Measurements from ENCODE around the gene YKT6. TPM values are rescaled to one million over a fixed set of nuclear protein-coding genes. Genes with fewer than 3 reads are reported as not detected.

YKT6 gene
- total RNA-seq, 1 donor from 2014 or later: 82.5 TPM

DNA sequence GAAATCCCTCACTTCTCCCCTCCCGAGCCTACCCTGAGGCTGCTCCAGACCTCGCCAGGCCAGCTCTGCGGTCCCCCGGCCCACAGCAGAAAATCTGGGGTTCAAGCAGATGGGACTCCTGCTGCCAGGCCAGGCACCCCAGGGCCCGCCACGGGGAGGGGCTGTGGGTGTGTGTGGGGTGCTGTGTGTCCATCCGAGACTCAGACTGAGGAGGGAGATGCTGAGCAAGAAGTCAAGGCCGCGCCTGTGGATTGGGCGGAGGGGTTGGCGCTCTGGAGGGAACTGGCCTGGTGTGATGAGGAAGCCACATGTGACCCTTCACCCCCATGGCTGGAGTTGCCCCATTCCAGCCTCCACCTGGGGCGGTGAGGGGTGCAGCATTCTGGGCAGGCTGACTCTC, 51.1 kb downstream of the YKT6 start:
- DNase-seq (ENCODE audit: low spot score, unreplicated experiment): no peak
- Mint-ChIP-seq H3K4me1 (ENCODE audit: low read depth) (no peaks in the 10 kb centered on the region), H3K27me3 (peaks cover 3% of the 10 kb centered on the region), H3K36me3 (ENCODE audit: insufficient read depth) (no peaks in the 10 kb centered on the region), H3K27ac (no peak overlapping the region), H3K9me3 (ENCODE audit: low read depth) (no peaks in the 10 kb centered on the region), H3K4me3 (ENCODE audit: low read depth) (no peak overlapping the region)
- TF ChIP-seq CTCF (IDR thresholded peaks at IDR 0.05; ENCODE audit: unreplicated experiment): no peak

DNA sequence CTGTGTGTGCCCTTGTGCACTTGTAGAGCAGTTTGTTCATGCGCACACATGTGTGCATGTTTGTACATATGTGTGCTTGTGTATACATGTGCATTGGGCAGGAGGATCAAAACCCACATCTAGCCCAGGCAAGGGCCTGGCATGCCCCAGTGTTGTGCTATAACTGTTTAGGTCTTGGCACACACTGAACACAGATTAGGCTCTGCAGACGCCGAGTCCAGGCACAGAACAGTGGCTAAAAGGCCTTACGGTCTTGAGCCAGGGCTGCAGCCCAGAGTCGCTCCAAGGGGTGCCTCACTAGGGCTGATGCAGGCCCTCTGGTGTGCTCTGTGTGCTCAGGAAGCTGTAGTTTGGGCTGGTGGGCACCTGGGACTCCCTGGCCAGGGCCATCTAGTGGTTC, 55.7 kb downstream of the YKT6 start:
- Mint-ChIP-seq H3K27ac (no peak overlapping the region), H3K36me3 (ENCODE audit: insufficient read depth) (no peaks in the 10 kb centered on the region), H3K9me3 (ENCODE audit: low read depth) (no peaks in the 10 kb centered on the region), H3K4me3 (ENCODE audit: low read depth) (no peak overlapping the region), H3K4me1 (ENCODE audit: low read depth) (peaks cover 3% of the 10 kb centered on the region), H3K27me3 (no peaks in the 10 kb centered on the region)
- no peak for TF ChIP-seq CTCF (IDR thresholded peaks at IDR 0.05; ENCODE audit: unreplicated experiment)
- DNase-seq (ENCODE audit: low spot score, unreplicated experiment): no peak

DNA sequence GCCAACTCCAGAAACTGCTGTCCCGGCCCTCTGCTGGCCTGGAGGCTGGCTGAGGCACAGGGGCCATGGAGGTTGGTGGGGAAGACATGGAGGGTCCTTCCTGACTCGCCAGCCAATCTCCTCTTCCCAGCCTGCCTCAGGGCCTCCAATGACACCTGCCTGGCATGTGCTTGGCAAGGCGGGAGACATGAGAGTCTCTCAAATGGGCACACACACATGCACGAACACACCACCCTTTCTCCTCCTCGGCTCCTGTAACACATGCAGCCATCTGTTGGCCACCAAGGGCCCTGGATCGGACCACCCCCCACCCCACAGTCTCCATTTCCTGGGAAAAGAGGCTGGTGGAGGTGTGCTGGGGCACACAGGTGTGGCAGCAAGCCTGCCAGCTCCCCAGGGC, 56.4 kb downstream of the YKT6 start:
- no peak for DNase-seq (ENCODE audit: low spot score, unreplicated experiment)
- Mint-ChIP-seq H3K4me3 (ENCODE audit: low read depth) (no peak overlapping the region), H3K27me3 (no peaks in the 10 kb centered on the region), H3K36me3 (ENCODE audit: insufficient read depth) (no peaks in the 10 kb centered on the region), H3K4me1 (ENCODE audit: low read depth) (peaks cover 3% of the 10 kb centered on the region), H3K27ac (no peak overlapping the region), H3K9me3 (ENCODE audit: low read depth) (no peaks in the 10 kb centered on the region)
- TF ChIP-seq CTCF (IDR thresholded peaks at IDR 0.05; ENCODE audit: unreplicated experiment): no peak

- H3K4me1 Mint-ChIP-seq (ENCODE audit: low read depth): peaks cover 3% of the 10 kb centered on the region
- no peak overlapping the region for H3K4me3 Mint-ChIP-seq (ENCODE audit: low read depth)
- no peak for TF ChIP-seq CTCF (IDR thresholded peaks at IDR 0.05; ENCODE audit: unreplicated experiment)
- no peaks in the 10 kb centered on the region for H3K27me3 Mint-ChIP-seq
- no peaks in the 10 kb centered on the region for H3K9me3 Mint-ChIP-seq (ENCODE audit: low read depth)
- H3K36me3 Mint-ChIP-seq (ENCODE audit: insufficient read depth): no peaks in the 10 kb centered on the region
- H3K27ac Mint-ChIP-seq: no peak overlapping the region
- no peak for DNase-seq (ENCODE audit: low spot score, unreplicated experiment)
Observed at GRCh38 chr7:44257618-44258422, 57.0 kb downstream of the YKT6 start.

DNA sequence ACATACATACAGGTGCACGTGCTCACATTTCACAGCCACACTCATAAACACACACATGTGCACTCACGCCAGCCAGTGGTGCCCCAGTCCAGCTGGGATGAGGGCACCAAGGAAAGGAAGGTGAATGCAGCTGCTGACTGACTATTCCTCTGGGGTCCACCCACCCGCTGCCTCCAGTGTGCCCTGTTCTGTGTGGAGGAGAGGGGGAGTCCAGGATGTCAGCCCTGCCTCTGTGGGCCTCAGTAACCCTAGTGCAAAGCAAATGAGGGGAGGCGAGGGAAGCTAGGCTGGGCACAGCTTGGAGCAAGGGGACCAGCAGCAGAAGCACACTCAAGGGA, 57.6 kb downstream of the YKT6 start:
- TF ChIP-seq CTCF (IDR thresholded peaks at IDR 0.05; ENCODE audit: unreplicated experiment): no peak
- Mint-ChIP-seq H3K4me1 (ENCODE audit: low read depth) (peaks cover 3% of the 10 kb centered on the region), H3K4me3 (ENCODE audit: low read depth) (no peak overlapping the region), H3K36me3 (ENCODE audit: insufficient read depth) (no peaks in the 10 kb centered on the region), H3K27me3 (no peaks in the 10 kb centered on the region), H3K27ac (no peak overlapping the region), H3K9me3 (ENCODE audit: low read depth) (no peaks in the 10 kb centered on the region)
- no peak for DNase-seq (ENCODE audit: low spot score, unreplicated experiment)

Measured in progenitor cell of endocrine pancreas (in vitro differentiated cells).